ENCODE results near the gene KIF4A.
"Not testable (repeated sequence)": the region's sequence is repeated elsewhere in the genome, so short reads cannot be mapped to it uniquely, and the experiment has no call there.

The KIF4A gene

DNA sequence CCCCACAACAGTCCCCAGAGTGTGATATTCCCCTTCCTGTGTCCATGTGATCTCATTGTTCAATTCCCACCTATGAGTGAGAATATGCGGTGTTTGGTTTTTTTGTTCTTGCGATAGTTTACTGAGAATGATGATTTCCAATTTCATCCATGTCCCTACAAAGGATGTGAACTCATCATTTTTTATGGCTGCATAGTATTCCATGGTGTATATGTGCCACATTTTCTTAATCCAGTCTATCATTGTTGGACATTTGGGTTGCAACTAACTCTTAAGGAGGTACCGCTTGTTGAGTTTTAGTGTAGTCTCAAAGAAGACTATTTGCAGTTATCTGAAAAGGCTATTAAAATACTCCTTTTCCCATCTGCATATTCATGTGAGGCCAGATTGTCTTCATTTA lies 110.3 kb downstream of the KIF4A start:
- not testable (repeated sequence) for DNase-seq

DNA sequence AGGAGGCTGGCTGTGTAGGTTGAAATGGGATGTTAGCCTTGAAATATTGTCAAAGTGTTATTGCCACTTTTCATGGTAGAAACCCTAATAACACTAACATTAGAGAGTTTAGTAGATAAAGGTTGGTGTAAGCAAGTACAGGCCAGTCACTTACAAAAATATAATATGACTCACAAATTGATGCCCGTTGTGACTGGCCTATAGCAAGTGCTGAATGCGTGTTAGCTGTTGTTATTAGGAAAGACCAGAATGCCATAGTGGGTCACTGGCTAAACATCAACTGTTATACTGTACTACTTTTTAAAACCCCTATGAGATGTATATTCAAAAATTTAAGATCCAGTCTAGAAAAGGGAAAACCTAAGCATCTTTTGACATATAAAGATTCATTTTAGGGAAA lies 112.8 kb downstream of the KIF4A start:
- no peak for DNase-seq

- no peak for DNase-seq
These were observed 115.1 kb downstream of the KIF4A start for GRCh38 chrX:70405003-70405402.

- no peak for DNase-seq
These were observed 121.0 kb downstream of the KIF4A start for GRCh38 chrX:70410921-70411320.

- no peak for DNase-seq
These were observed 121.6 kb downstream of the KIF4A start for GRCh38 chrX:70411475-70411874.

GRCh38 chrX:70421618-70422017 lies 131.7 kb downstream of the KIF4A start:
- peak; percentile 30 for DNase-seq

DNA sequence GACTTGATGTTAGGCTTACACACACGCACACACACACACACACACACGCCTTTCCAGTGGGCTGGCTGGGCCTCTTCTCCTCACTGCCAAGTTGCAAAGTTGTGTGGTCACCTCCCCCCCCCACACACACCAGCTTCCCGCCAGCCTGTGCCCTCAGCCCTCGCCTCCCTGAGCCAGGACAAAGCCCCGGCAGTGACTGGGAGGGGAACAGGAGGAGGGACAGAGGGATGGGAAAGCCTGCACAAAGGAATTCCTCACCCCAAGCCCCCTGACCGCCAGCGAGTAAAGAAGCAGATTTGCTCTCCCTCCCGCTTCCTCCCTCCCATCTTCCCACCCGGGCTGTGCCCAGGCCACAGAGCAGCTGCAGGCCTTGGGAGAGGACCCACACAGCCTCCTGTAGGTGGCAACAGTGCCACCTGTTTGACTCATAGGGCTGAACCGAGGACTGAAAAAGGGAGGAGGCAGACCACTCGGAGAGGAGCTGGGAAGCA lies 133.0 kb downstream of the KIF4A start, which contains the start of gene GDPD2:
GDPD2 (plus strand) TSS at position 464 of the 491 bp plus-strand sequence. CDS start 1,671 bp downstream, outside the sequence.
- DNase-seq, result peak; percentile 86

GRCh38 chrX:70423936-70424675 lies 134.2 kb downstream of the KIF4A start:
- DNase-seq, result no peak

DNA sequence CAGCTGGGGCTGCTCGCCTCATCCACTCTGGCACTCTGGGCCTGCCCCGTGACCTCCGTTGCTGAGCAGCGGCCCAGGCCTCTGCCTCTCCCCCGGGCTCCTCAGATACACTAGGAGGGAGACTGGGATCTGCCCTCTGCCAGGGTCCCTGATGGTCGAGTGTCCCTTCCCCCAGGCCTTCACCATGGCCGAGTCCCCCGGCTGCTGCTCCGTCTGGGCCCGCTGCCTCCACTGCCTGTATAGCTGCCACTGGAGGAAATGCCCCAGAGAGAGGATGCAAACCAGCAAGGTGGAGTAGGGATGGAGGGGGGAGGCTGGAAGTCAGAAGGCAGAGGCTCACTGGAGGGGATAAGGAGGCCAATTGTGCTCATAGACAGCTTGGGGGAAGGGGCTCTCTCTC lies 134.9 kb downstream of the KIF4A start:
- DNase-seq, result no peak

GRCh38 chrX:70426286-70427278 lies 136.7 kb downstream of the KIF4A start:
- DNase-seq, result no peak

GRCh38 chrX:70427365-70427764 lies 137.5 kb downstream of the KIF4A start:
- no peak for DNase-seq

DNA sequence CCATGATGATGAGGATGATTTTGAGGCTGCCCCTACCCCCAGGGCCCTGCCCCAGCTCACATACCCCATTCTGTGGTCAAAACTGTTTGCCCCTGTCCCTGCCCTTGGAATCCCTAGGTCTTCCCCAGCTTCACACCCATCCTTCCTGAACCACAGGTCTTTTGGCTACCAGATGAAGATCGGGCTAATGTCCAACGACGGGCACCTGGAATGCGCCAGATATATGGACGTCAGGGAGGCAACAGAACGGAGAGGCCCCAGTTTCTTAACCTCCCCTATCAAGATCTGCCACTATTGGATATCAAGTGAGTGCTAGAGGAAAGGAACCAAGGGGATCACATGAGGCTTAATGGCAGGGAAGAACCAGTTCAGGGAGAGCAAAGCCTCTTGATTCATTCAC lies 139.9 kb downstream of the KIF4A start:
- no peak for DNase-seq

DNA sequence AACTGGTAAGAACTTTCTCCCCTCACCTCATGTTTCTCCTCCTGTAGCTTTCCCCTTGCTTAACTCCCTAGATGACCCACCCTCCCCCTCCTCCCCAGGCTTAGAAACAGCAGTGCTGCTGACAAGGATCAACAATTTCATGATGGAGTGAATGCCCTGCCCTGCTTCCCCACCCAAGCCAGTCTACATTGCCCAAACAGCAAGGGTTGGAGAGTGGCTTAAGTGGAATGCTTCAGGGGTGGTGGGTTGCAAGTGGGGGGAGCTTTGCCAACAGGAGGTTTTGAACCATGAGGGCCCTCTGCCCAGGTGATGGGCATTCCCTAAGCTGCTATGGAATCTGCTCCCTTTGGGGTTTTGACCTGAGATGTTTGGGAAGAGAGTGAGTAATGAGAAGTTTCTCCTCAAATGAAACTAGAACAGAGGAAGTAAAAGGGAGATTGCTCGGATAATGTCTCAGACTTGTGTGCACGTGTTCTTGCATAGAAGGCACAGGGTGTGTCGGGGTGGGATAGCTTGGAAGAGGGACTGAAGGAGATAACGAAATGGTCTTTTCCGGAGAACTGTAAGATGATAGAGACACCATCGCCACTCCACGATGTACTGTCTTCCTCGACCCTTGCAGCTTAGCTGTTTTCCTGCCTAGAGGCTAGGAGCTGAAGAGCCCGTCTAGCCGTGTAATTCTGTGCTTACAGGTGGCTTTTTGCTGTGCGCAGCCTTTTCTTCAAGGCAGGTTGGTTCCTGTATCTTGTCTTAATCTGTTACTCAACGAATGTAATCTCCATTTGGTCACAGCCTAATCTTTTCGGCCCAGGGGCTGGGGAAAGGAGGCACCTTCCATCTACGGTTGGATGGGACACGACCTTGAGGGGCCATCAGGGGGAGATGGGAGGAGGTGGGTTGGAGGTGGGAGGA lies 143.3 kb downstream of the KIF4A start:
- DNase-seq, result no peak

- DNase-seq, result peak; percentile 80
These were observed 144.0 kb downstream of the KIF4A start for GRCh38 chrX:70433848-70434351.

GRCh38 chrX:70434352-70434866 lies 144.5 kb downstream of the KIF4A start:
- peak; percentile 89 for DNase-seq

GRCh38 chrX:70434914-70435586 lies 145.1 kb downstream of the KIF4A start:
- DNase-seq, result no peak

- peak; percentile 54 for DNase-seq
These were observed 146.4 kb downstream of the KIF4A start for GRCh38 chrX:70436343-70436742.

DNA sequence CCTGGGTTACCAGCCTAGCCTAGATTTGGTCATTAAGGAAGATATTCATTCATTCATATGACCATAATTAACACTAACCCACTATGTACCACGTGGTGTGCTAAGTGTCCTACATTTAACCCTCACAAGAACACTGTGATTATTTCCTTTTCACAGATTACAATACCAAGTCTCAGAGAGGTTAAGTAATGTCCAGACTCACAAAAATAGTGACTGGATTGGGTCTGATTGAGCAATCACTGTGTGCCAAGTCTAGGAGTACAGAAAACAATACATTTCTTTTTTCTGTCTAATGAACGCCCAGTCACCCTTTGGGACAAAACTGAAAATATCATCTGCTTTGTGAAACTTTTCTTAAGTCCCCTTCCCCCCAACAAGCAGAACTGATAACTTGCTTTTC lies 147.1 kb downstream of the KIF4A start:
- no peak for DNase-seq

- DNase-seq, result no peak
These were observed 148.2 kb downstream of the KIF4A start for GRCh38 chrX:70437921-70438665.

GRCh38 chrX:70439016-70439415 lies 149.1 kb downstream of the KIF4A start:
- no peak for DNase-seq

DNA sequence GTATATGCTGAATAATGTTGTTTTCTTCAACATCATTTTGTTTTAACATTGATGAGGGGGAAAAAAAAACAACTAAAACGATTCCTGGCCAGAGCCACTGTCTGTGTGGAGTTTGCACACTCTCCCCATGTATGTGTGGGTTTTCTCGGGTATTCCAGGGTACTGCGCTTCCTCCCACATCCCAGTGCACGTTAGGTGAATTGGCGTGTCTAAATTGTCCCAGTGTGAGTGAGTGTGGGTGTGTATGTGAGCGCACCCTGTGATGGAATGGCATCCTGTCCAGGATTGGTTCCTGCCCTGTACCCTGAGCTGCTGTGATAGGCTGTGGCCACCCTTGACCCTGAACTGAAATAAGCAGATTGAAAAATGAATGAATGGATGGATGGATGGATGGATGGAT lies 152.3 kb downstream of the KIF4A start:
- no peak for DNase-seq

Data from eye (tissue), 1 donor.